Activated CD4-positive, CD25-positive, alpha-beta regulatory T cell (primary cell): ENCODE measurements around the gene SERPINA4.

Source experiments
- DNase-seq, 4 experiments: peaks; one replicate each; lab custom pipeline; 2025; lab: John Stamatoyannopoulos, UW

The SERPINA4 gene

GRCh38 chr14:94615823-94616570 lies 54.8 kb downstream of the SERPINA4 start:
- no peak for DNase-seq

DNA sequence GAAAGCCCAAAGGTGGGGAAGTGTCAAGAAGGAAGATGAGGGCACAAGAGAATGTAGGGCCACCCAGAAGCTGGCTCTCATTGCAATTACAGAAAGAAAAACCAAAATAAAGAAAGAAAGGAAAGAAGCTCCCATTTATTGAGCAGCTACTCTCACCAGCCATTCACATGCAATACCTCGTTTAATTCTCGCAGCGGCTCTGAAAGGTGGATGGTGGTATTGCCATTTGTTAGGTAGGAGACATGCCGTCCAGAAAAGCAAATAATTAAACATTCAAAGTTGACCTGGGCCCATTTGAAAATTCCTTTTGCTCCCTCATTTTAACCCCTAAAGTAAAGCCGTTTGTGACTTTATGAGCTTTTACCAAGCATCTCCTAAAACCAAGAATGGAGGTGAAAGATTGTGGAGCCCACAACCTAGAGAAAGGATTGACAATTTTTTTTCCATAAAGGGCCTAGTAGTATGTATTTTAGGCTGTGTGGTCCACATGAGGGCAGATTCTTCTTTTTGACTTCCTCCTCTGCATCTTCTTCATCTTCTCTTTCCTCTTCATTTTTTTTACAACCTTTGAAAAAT lies 56.2 kb downstream of the SERPINA4 start:
- no peak for DNase-seq

DNA sequence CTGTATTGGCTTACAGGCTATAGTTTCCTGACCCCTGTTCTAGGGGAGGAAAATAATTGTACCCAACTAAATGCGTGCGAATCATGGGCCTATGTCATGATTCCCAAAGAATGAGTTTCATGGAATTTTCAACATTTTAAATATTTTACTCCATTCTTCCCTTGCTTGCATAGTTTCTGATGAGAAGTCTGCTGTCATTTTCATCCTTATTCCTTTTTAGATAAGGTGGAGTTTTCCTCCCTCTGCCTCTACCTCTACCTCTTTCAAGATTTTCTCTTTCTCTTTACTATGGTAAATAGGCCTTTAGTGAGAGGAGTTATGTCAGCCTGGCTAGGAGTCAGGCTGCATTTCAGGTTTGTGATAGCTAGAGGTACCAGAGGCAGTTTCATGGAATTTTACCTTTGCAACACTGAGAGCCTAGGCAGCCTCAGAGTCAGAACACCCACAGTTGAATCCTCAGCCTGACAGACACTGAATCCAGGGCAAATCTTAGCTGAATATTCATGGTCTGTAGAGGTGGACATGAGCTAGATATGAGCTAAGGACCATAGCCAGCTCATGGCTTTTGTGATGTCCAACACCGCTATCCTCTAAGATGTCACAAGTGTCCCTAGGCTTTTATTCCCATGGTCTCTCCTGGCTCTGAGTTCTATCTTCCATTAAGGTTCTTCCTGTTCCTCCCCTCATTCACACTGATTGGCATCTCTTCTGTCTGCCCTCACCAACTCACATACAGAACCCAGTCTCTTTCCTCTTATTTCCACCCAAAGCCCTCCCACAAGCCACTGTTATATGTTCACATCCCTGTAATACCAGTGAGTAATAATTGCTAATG lies 57.0 kb downstream of the SERPINA4 start:
- DNase-seq: no peak

GRCh38 chr14:94619297-94619696 lies 58.1 kb downstream of the SERPINA4 start:
- DNase-seq: no peak
